ENCODE measurements around the gene C16orf87.

GRCh38 chr16:46803373-46803772 is 27.6 kb downstream of the C16orf87 start:
- no peak for TF ChIP-seq CTCF (IDR thresholded peaks at IDR 0.05)
- TF ChIP-seq EZH2 (IDR thresholded peaks at IDR 0.05; ENCODE audit: borderline replicate concordance, insufficient read depth, low read depth, low read length, poor library complexity, severe bottlenecking) = no peak

Measured in B cell (primary cell).